GM18526 (cell line): Measurements from ENCODE around the gene NOLC1.

ENCODE experiments used
- POLR2A ChIP-seq: IDR thresholded peaks from 3 replicates; pipeline ENCODE4 v1.6.1; 2011; ENCODE audit not compliant: insufficient read length; ENCODE audit errors: extremely low read depth

NOLC1 gene

GRCh38 chr10:102139281-102140110 is 12.7 kb upstream of the NOLC1 start:
- no peak for TF ChIP-seq POLR2A

DNA sequence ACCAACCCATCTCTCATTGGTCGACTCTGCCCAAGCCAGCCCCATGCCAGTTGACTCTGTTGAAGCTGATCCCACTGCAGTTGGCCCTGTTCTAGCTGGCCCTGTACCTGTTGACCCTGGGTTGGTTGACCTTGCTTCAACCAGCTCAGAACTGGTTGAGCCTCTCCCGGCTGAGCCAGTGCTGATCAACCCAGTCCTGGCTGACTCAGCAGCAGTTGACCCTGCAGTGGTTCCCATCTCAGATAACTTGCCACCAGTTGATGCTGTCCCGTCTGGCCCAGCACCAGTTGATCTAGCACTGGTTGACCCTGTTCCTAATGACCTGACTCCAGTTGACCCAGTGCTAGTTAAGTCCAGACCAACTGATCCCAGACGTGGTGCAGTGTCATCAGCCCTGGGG is 12.0 kb upstream of the NOLC1 start:
- no peak for TF ChIP-seq POLR2A

DNA sequence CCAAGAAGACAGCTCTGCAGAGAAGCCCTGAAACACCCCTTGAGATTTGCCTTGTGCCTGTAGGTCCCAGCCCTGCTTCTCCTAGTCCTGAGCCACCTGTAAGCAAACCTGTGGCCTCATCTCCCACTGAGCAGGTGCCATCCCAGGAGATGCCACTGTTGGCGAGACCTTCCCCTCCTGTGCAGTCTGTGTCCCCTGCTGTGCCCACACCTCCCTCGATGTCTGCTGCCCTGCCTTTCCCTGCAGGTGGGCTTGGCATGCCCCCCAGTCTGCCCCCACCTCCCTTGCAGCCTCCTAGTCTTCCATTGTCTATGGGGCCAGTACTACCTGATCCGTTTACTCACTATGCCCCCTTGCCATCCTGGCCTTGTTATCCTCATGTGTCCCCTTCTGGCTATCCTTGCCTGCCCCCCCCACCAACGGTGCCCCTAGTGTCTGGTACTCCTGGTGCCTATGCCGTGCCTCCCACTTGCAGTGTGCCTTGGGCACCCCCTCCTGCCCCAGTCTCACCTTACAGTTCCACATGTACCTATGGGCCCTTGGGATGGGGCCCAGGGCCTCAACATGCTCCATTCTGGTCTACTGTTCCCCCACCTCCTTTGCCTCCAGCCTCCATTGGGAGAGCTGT is 11.2 kb upstream of the NOLC1 start:
- TF ChIP-seq POLR2A = no peak

DNA sequence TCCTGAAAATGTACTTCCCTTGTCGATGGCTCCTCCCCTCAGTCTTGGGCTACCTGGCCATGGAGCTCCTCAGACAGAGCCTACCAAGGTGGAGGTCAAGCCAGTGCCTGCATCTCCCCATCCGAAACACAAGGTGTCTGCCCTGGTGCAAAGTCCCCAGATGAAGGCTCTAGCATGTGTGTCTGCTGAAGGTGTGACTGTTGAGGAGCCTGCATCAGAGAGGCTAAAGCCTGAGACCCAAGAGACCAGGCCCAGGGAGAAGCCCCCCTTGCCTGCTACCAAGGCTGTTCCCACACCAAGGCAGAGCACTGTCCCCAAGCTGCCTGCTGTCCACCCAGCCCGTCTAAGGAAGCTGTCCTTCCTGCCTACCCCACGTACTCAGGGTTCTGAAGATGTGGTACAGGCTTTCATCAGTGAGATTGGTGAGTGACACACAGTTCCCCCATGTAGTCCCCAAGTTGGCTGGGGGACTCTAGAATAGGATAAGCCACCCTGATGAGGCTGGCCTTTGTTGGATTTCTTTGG is 10.5 kb upstream of the NOLC1 start:
- TF ChIP-seq POLR2A = no peak

DNA sequence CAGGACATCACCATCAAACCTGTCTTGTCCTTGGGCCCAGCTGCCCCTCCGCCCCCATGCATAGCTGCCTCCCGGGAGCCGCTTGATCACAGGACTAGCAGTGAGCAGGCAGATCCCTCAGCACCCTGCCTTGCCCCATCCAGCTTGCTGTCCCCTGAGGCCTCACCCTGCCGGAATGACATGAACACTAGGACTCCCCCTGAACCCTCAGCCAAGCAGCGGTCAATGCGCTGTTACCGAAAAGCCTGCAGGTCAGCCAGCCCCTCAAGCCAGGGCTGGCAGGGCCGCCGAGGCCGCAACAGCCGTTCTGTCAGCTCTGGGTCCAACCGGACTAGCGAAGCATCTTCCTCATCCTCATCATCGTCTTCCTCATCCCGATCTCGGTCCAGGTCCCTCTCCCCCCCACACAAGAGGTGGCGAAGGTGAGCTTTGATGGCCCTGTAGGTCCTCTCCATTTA is 5.2 kb upstream of the NOLC1 start:
- TF ChIP-seq POLR2A = no peak

GRCh38 chr10:102147561-102147960 is 4.6 kb upstream of the NOLC1 start:
- no peak for TF ChIP-seq POLR2A

- TF ChIP-seq POLR2A = no peak
These were observed 3.9 kb upstream of the NOLC1 start for GRCh38 chr10:102148275-102148674.

DNA sequence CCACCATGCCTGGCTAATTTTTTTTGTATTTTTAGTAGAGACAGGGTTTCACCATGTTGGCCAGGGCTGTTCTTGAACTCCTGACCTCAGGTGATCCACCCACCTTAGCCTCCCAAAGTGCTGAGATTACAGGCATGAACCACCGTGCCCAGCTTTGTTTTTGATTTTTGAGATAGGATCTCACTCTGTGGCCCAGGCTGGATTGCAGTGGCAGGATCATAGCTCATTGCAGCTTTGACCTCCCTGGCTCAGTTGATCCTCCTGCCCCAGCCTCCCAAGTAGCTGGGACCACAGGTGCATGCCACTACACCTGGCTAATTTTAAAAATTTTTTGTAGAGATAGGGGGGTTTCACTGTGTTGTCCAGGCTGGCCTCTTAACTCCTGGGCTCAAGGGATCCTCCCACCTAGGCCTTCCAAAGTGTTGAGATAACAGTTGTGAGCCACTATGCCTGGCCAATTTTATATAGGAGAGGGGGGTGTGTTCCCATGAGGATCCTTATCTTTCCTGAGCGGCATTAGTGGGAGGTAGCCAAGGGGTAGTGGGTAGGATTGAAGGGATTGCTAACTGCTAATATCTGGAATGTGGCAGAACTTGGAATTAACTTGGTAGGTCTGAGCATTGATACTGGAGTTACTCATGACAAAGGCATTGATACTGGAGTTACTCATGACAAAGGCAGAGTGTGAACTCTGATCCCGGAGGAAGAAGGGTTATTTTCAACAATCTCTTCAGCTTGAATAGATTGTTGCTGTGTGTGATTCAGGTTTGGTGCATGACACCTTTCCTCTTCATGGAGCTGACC is 1.0 kb upstream of the NOLC1 start:
- TF ChIP-seq POLR2A = no peak

- TF ChIP-seq POLR2A = no peak
These were observed 329 bp downstream of the NOLC1 start for GRCh38 chr10:102152545-102152890.

- TF ChIP-seq POLR2A = no peak
These were observed 968 bp downstream of the NOLC1 start for GRCh38 chr10:102153093-102153620.

DNA sequence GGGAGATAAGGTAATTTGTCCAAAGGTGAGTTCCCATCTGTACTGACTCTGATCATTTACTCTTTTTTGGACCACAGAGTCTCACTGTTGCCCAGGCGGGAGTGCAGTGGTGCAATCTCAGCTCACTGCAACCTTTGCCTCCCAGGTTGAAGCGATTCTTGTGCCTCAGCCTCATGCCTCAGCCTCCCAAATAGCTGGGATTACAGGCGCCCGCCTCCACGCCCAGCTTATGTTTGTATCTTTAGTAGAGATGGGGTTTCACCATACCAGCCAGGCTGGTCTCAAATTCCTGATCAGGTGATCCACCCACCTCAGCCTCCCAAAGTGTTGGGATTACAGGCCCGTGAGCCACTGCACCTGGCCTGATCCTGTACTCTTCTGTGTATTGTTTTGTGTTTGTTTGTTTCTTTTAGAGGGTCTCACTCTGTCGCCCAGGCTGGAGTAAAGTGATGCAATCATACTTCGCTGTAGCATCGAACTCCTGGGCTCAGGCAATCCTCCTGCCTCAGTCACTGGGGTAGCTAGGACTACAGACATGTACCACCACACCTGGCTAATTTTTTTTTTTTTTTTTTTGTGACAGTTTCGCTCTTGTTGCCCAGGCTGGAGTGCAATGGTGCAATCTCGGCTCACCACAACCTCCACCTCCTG is 2.4 kb downstream of the NOLC1 start:
- TF ChIP-seq POLR2A = no peak

DNA sequence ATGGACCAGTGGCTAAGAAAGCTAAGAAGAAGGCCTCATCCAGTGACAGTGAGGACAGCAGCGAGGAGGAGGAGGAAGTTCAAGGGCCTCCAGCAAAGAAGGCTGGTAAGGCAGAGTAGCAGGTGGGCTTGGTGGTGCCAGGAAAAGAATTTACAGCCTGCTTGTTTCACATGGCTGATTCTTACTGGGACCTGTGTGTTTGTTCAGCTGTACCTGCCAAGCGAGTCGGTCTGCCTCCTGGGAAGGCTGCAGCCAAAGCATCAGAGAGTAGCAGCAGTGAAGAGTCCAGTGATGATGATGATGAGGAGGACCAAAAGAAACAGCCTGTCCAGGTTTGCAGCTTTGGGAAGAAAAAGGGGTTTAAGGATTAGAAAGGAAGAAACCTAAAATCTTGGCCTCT is 5.0 kb downstream of the NOLC1 start:
- no peak for TF ChIP-seq POLR2A

GRCh38 chr10:102159051-102159597 is 6.9 kb downstream of the NOLC1 start:
- TF ChIP-seq POLR2A = no peak

GRCh38 chr10:102159831-102160230 is 7.6 kb downstream of the NOLC1 start:
- no peak for TF ChIP-seq POLR2A

GRCh38 chr10:102163342-102163989 is 11.3 kb downstream of the NOLC1 start:
- no peak for TF ChIP-seq POLR2A

DNA sequence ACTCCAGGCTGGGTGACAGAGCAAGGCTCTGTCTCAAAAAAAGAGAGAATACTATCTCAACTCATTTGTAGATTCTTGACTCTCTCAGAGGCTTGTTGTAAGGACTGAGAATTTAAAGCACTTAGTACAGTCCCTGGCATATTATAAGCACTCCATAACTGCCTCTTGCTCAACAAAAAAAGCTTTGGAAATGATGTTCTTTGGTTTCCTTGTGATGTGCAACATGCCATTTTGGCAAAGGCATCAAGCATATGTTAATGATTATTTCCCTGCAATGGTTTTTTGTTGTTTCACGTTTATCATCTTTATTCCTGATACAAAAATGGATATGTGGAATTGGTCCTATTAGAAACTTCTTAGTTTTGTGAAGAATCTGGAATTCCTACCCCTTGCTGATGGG is 15.7 kb downstream of the NOLC1 start:
- TF ChIP-seq POLR2A = no peak
